Measurements from ENCODE around the gene FGD2.

GRCh38 chr6:37005827-37006567 lies 542 bp downstream of the FGD2 start:
- TF ChIP-seq CTCF (IDR thresholded peaks at IDR 0.05) = no peak
- TF ChIP-seq POLR2A (IDR thresholded peaks at IDR 0.05) = no peak

Data from testis (tissue), 2 donors.